ENCODE results near the gene RCL1.
A peak's percentile ranks its signal among the peaks of the same experiment; 100 is the strongest.
"Not testable (repeated sequence)": the region's sequence is repeated elsewhere in the genome, so short reads cannot be mapped to it uniquely, and the experiment has no call there.

The RCL1 gene

DNA sequence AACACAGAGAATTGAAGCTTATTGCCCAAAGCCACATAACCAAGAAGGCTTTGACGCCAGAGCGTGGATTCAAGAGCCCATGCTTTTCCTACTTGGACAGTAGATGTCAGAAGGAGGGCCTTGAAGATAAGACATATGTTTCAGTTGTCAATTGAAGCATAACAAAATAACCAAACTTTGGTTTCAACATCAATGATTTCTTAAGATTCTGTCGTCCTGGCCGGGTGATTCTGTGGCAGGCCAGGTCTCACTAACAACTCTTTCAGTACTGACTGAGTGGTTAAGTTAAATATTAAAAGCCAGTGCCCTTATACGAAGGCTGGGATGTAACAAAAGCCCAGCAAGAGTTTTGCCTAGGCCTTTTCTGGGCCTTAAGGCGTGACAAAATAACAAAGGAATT lies 94.0 kb downstream of the RCL1 start:
- no peak for DNase-seq (ENCODE audit: low spot score)

GRCh38 chr9:4887556-4887955 lies 94.8 kb downstream of the RCL1 start:
- peak; percentile 11 for DNase-seq (ENCODE audit: low spot score)

- DNase-seq (ENCODE audit: low spot score): no peak
These were observed 97.5 kb downstream of the RCL1 start for GRCh38 chr9:4890242-4890641.

- DNase-seq (ENCODE audit: low spot score): no peak
These were observed 98.2 kb downstream of the RCL1 start for GRCh38 chr9:4890929-4891328.

DNA sequence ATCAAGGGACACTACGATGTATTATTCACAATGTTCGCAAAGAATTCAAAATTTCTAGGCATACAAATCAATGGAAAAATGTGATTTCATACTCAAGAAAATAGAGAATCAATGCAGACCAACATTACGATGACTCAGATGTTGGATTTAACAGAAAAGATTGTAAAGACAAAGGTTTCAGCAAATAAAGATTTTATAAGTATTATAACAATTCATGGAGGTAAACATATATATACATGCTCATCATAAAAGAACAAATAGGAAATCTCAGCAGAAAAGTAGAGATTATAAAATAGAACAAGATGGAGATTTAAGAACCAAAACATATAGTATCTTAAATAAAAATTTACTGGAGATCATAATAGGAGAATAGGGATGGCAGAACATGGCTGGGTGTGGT lies 98.9 kb downstream of the RCL1 start:
- DNase-seq (ENCODE audit: low spot score): no peak

- no peak for DNase-seq (ENCODE audit: low spot score)
These were observed 99.9 kb downstream of the RCL1 start for GRCh38 chr9:4892501-4893194.

DNA sequence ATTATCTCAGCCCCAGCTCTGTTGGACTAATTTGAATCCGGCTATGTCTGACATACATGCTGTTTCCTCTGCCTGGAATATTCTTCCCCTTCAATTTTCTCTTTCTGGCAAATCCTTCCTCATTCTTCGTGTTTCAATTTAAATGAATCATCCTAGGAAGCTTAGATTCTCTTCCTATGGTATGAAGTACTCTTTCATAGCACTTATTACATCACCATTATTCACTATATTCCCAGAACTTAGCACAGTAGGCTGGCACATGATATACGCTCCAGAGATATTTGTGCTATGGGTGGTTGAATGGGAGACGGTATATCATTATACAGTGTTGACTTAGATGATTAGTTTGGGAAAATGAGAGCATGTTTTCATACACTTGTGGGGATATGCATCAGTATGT lies 101.3 kb downstream of the RCL1 start:
- no peak for DNase-seq (ENCODE audit: low spot score)

DNA sequence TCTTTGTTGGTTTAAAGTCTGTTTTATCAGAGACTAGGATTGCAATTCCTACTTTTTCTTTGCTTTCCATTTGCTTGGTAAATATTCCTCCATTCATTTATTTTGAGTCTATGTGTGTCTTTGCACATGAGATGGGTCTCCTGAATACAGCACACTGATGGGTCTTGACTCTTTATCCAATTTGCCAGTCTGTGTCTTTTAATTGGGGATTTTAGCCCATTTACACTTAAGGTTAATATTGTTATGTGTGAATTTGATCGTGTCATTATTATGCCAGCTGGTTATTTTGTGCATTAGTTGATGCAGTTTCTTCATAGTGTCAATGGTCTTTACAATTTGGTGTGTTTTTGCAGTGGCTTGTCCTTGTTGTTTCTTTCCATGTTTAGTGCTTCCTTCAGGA lies 107.1 kb downstream of the RCL1 start:
- DNase-seq (ENCODE audit: low spot score): not testable (repeated sequence)

DNA sequence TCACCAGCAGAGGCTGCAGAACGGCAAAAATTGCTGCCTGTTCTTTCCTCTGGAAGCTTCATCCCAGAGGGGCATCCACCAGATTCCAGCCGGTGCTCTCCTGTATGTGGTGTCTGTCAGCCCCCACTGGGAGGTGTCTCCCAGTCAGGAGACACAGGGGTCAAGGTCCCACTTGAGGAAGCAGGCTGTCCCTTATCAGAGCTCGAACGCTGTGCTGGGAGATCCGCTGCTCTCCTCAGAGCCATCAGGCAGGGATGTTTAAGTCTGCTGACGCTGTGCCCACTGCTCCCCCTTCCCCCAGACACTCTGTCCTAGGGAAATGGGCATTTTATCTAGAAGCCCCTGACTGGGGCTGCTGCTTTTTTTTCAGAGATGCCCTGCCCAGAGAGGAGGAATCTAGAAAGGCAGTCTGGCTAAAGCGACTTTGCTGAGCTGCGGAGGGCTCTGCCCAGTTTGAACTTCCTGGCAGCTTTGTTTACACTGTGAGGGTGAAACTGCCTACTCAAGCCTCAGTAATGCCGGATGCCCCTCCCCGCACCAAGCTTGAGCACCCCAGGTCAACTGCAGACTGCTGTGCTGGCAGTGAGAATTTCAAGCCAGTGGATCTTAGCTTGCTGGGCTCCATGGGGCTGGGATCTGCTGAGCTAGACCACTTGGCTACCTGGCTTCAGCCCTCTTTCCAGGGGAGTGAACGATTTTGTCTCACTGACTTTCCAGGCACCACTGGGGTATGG lies 108.8 kb downstream of the RCL1 start:
- DNase-seq (ENCODE audit: low spot score): not testable (repeated sequence)

- DNase-seq (ENCODE audit: low spot score): no peak
These were observed 109.4 kb downstream of the RCL1 start for GRCh38 chr9:4902135-4902475.

DNA sequence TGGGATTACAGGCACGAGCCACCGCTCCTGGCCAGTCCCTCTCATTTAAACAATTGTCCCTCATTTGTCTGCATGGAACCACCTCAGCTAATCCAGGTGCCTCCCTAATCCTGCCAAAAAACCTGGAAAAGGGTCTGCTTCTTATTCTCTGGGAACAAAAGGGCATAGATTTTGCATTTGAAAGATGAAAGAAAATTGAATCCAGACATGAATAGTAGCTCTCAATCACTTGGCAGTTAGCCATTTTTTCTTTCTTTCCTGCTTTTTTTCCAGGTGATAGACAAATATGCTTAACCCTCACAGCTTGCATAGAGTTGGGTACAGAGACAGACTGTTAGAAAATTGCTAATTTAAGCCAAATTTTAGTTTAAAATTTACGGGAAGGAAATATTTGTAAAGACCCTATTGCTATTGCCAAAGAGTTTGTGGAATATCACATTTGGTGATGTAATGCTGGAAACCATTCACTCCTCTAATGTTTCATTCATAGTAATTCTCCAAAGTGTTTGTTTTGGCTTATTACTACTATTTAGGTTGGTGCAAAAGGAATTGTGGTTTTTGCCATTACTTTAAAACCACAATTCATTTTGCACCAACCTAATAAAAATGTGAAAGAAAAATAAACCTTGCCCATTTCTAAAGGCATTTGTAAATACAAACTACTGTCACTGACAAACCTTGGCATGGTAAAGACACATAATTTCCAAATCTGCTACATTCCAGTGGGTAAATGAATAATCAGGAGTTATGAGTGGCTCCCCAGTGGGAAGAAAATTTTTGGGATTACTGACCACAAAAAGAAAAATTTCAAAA lies 111.8 kb downstream of the RCL1 start:
- DNase-seq (ENCODE audit: low spot score): no peak

- no peak for DNase-seq (ENCODE audit: low spot score)
These were observed 112.4 kb downstream of the RCL1 start for GRCh38 chr9:4905135-4905490.
